GM06990 (cell line): ENCODE measurements around the gene TGM3.

Experiments used
- DNase-seq: peaks from one replicate; pipeline ENCODE4 v3.0.0-alpha.2; 2011; ENCODE audit not compliant: insufficient read length; ENCODE audit errors: extremely low read depth
- H3K27me3 ChIP-seq: replicated peaks from 2 replicates; pipeline ENCODE4 v1.6.0; 2011; ENCODE audit warnings: low read length; ENCODE audit not compliant: control insufficient read depth, insufficient read depth
- H3K36me3 ChIP-seq: 2 replicates; pipeline ENCODE4 v1.5.1; 2011; ENCODE audit warnings: low read length; ENCODE audit not compliant: control insufficient read depth, insufficient read depth
- H3K4me3 ChIP-seq: replicated peaks from 2 replicates; pipeline ENCODE4 v1.5.1; 2011; ENCODE audit warnings: low read depth, mild to moderate bottlenecking, control low read depth, low read length
- TF ChIP-seq, protein P1 (sequence below): IDR thresholded peaks from 2 replicates; pipeline ENCODE4 v1.5.1; 2011; ENCODE audit warnings: low read length, control low read depth, mild to moderate bottlenecking, inconsistent platforms; ENCODE audit not compliant: insufficient read depth, poor library complexity, severe bottlenecking

Gene TGM3

DNA sequence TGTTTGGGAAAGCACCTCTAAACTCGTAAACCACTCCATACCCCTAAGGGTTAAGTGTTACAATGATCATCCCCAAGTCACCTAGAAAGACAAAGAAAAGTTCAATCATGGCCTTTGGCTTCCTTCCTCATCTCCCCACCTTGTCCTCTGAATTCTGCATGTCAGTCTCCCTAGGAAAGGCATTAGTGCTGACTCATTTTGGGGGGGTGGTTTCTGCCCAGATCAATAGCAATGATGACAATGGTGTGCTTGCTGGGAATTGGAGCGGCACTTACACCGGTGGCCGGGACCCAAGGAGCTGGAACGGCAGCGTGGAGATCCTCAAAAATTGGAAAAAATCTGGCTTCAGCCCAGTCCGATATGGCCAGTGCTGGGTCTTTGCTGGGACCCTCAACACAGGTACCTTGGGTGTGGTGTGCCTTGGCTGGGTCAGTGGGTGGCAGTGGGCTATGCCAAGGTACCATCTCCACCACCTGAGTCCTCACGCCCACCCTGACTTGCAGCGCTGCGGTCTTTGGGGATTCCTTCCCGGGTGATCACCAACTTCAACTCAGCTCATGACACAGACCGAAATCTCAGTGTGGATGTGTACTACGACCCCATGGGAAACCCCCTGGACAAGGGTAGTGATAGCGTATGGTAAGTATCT is 21.2 kb downstream of the TGM3 start:
- TF ChIP-seq, protein P1, sequence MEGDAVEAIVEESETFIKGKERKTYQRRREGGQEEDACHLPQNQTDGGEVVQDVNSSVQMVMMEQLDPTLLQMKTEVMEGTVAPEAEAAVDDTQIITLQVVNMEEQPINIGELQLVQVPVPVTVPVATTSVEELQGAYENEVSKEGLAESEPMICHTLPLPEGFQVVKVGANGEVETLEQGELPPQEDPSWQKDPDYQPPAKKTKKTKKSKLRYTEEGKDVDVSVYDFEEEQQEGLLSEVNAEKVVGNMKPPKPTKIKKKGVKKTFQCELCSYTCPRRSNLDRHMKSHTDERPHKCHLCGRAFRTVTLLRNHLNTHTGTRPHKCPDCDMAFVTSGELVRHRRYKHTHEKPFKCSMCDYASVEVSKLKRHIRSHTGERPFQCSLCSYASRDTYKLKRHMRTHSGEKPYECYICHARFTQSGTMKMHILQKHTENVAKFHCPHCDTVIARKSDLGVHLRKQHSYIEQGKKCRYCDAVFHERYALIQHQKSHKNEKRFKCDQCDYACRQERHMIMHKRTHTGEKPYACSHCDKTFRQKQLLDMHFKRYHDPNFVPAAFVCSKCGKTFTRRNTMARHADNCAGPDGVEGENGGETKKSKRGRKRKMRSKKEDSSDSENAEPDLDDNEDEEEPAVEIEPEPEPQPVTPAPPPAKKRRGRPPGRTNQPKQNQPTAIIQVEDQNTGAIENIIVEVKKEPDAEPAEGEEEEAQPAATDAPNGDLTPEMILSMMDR: no peak
- Histone ChIP-seq H3K4me3 (no peak overlapping the region), H3K27me3 (peaks cover 1% of the 10 kb centered on the region), H3K36me3 (no peaks in the 10 kb centered on the region)
- no peak for DNase-seq

DNA sequence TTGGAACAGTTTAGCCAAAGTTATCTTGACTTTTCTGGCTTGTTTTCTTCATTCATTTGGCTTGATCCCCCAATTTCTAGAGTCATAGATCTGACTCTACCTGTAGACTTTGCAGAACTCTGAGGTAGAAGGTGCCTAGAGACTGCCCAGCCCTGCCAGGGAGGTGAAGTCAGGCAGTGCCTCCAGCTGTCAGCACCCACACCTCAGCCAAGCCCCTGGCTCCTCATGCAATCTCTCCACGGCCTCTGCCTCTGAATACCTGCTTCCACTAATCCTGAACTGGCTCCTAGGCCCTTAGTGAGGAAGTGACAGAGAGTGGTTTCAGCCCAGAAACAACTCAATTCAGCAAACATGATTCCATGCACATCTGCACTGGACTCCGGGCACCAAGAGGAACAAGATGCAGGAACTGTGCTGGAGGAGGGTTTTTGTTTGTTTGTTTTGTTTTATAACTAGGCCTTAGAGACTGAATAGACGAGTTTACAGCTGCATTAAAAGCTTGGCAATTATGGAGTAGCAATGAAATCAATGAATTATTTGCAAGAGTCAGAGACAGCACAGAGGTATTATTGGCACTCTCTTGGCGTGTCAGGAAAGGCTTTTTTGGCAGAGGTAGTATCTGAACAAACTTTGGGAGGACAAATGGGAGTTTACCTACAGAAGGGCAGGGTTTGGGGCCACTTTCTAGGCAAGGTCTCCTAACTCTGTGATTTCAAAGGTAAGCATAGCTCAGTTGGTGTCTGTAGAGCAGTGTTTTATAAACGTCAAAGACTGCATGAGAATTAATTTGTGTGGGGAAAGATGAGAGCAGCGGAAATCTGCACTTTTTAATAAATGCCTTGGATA is 25.2 kb downstream of the TGM3 start:
- Histone ChIP-seq H3K4me3 (no peak overlapping the region), H3K27me3 (peaks cover 3% of the 10 kb centered on the region), H3K36me3 (no peaks in the 10 kb centered on the region)
- TF ChIP-seq, protein P1: no peak
- DNase-seq: no peak

DNA sequence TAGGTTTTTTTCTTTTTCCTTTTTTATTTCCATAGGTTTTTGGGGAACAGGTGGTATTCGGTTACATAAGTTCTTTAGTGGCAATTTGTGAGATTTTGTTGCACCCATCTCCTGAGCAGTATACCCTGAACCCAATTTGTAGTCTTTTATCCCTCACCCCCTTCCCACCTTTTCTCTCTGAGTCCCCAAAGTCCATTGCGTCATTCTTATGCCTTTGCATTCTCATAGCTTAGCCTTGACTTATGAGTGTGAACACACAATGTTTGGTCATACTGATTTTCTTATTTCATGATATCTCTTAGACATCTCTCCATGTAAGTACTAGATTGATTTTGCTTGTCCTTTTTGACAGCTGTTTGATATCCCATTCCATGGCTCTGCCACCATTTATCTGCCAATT is 27.2 kb downstream of the TGM3 start:
- Histone ChIP-seq H3K4me3 (no peak overlapping the region), H3K27me3 (peaks cover 2% of the 10 kb centered on the region), H3K36me3 (no peaks in the 10 kb centered on the region)
- no peak for DNase-seq
- TF ChIP-seq, protein P1: no peak

DNA sequence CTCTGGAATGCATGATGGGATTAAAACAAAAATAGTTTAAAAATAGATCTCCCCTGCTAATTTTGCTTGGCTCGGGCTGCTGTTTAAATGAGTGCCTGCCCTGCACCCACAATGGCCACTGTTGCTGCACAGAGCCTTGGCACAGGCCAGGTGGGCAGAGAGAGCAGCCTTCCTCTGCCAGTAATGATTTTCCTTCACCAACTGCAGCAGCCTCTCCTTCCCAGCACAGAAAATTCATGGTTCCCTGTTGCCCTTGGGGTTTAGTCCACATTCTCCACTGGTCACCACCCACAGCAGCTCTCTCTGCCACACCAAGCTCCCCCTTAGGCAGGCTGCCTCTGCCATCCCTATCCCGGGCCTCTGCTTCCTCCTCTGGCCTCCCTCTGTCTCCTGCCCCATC is 30.2 kb downstream of the TGM3 start:
- TF ChIP-seq, protein P1: no peak
- no peak for DNase-seq
- Histone ChIP-seq H3K27me3 (peaks cover 2% of the 10 kb centered on the region), H3K4me3 (no peak overlapping the region), H3K36me3 (no peaks in the 10 kb centered on the region)

DNA sequence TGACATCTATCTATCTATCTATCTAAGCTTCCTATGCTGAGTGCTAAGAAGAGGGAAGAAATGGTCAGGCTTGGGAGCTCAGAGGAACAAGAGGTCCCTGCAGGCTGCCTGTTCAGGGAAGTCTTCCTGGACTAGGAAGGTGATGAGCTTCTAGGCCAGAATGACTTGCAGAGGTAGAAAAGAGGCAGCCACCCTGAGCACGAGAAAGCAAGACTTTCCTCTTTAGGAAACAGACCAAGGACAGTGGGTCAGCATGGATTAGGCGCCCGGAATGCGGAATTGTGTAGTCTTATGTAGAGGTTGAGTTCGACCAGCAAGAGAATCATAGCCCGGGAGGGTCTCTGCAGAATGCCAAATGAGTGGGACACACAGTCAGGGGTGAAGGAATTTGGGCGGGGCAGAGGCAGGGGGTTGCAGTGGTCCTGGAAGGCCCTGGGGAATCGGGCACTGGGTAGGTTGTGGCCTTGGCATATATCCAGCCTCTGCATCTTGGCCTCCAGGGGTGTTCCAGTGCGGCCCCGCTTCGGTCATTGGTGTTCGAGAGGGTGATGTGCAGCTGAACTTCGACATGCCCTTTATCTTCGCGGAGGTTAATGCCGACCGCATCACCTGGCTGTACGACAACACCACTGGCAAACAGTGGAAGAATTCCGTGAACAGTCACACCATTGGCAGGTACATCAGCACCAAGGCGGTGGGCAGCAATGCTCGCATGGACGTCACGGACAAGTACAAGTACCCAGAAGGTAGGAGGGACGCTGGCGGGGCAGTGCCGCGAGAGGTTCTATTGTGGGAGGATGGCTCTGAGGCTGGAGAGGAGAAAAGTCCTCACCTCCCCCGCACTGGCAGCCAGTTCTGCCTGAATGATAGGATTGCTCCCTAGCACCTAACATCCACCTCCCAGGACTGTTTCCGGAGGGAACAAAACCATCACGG is 32.1 kb downstream of the TGM3 start:
- Histone ChIP-seq H3K27me3 (peaks cover 2% of the 10 kb centered on the region), H3K4me3 (no peak overlapping the region), H3K36me3 (no peaks in the 10 kb centered on the region)
- DNase-seq: no peak
- TF ChIP-seq, protein P1: no peak
